Mucosa of descending colon (tissue), 3 donors: ENCODE results near the gene CENPU. TPM values are rescaled to one million over a fixed set of nuclear protein-coding genes. Genes with fewer than 3 reads are reported as not detected.

Experiments
- ATAC-seq: fragments of 200-7000 bp; cut with Tn5 transposase; one replicate; pipeline ENCODE4 v1.9.1; 2020; ENCODE audit warnings: mild to moderate bottlenecking, moderate library complexity
- DNase-seq, 3 donors: peaks; one replicate each; pipeline ENCODE4 v3.0.0-alpha.2; 2020
- H3K36me3 ChIP-seq: fragments of 200-600 bp; one replicate; pipeline ENCODE4 v1.8.0; 2021; ENCODE audit warnings: low read depth, mild to moderate bottlenecking
- H3K4me1 ChIP-seq: fragments of 200-600 bp; one replicate; pipeline ENCODE4 v1.8.0; 2021; ENCODE audit warnings: low read depth, mild to moderate bottlenecking
- H3K4me3 ChIP-seq: fragments of 200-600 bp; one replicate; pipeline ENCODE4 v1.8.0; 2021; ENCODE audit warnings: mild to moderate bottlenecking
- H3K9me3 ChIP-seq: fragments of 200-600 bp; one replicate; pipeline ENCODE4 v1.8.0; 2021; ENCODE audit warnings: mild to moderate bottlenecking
- CTCF ChIP-seq: fragments of 200-600 bp; IDR thresholded peaks from one replicate; pipeline ENCODE4 v1.8.0; 2022; ENCODE audit warnings: antibody characterized with exemption, mild to moderate bottlenecking
- intact Hi-C, 2 donors: fragments of 100-400 bp; cut with DNase I in 1 of 2; cut with micrococcal nuclease in 1 of 2; formaldehyde crosslinking; loops; one replicate each; pipeline versions ENCODE4 v1.11.0 to v1.11.1; 2022; cut with DNase I, micrococcal nuclease
- total RNA-seq, 3 donors: library from RNA; stranded (reverse); fragmentation: NEBNext Ultra II Directional in 2 of 3; extraction: Animal tissue kit (Norgen Biotek cat#: 25700) in 2 of 3; gene quantifications; one replicate each; pipeline versions ENCODE4 v1.2.1 to v1.2.4, GENCODE V29; 2021 to 2023
- donor health status: DM: no; HTN: no; CAD: no; lungs with moderate emphysema.
- donor health status: DM: no; HTN: no; CAD: no.
- donor health status: DM: no; HTN: yes; CAD: no.

CENPU gene
- total RNA-seq, 3 donors from 2014 or later: 5.1 to 19.5 (median 9.5) TPM

GRCh38 chr4:184702114-184702513 lies 31.8 kb downstream of the CENPU start:
- H3K9me3 ChIP-seq: no peaks in the 10 kb centered on the region
- ATAC-seq (no peak), DNase-seq (no peak)
- intact Hi-C loops: no loop called here
- H3K36me3 ChIP-seq: no peaks in the 10 kb centered on the region
- TF ChIP-seq CTCF: no peak
- H3K4me3 ChIP-seq: no peak overlapping the region
- no peaks in the 10 kb centered on the region for H3K4me1 ChIP-seq

GRCh38 chr4:184699941-184700340 lies 34.0 kb downstream of the CENPU start:
- intact Hi-C loops: no loop called here
- Histone ChIP-seq H3K9me3 (no peaks in the 10 kb centered on the region), H3K4me3 (no peak overlapping the region), H3K4me1 (no peaks in the 10 kb centered on the region), H3K36me3 (no peaks in the 10 kb centered on the region)
- no peak for ATAC-seq
- no peak for DNase-seq
- TF ChIP-seq CTCF: no peak

GRCh38 chr4:184697956-184698355 lies 35.9 kb downstream of the CENPU start:
- DNase-seq: no peak
- no peak for ATAC-seq
- TF ChIP-seq CTCF: no peak
- H3K4me3 ChIP-seq: no peak overlapping the region
- intact Hi-C loops: no loop called here
- no peaks in the 10 kb centered on the region for H3K36me3 ChIP-seq
- no peaks in the 10 kb centered on the region for H3K4me1 ChIP-seq
- no peaks in the 10 kb centered on the region for H3K9me3 ChIP-seq

- no peak for TF ChIP-seq CTCF
- ATAC-seq: no peak
- Histone ChIP-seq H3K9me3 (no peaks in the 10 kb centered on the region), H3K4me3 (no peak overlapping the region), H3K4me1 (no peaks in the 10 kb centered on the region), H3K36me3 (no peaks in the 10 kb centered on the region)
- DNase-seq: no peak
- intact Hi-C loops: no loop called here
These were observed 38.6 kb downstream of the CENPU start for GRCh38 chr4:184695178-184695896.

- TF ChIP-seq CTCF: no peak
- intact Hi-C loops: no loop called here
- no peak overlapping the region for H3K4me3 ChIP-seq
- ATAC-seq (no peak), DNase-seq (no peak)
- no peaks in the 10 kb centered on the region for H3K36me3 ChIP-seq
- H3K4me1 ChIP-seq: no peaks in the 10 kb centered on the region
- H3K9me3 ChIP-seq: no peaks in the 10 kb centered on the region
These were observed 39.4 kb downstream of the CENPU start for GRCh38 chr4:184694412-184694956.
